ENCODE data around the gene PIK3R5. TPM values are rescaled to one million over a fixed set of nuclear protein-coding genes. Genes with fewer than 3 reads are reported as not detected.
A peak's percentile ranks its signal among the peaks of the same experiment; 100 is the strongest.

Gene PIK3R5
- total RNA-seq, 1 donor from 2014 or later = not detected

- Mint-ChIP-seq H3K27ac (ENCODE audit: unreplicated experiment) (peak overlapping the region; percentile 2), H3K36me3 (ENCODE audit: low read depth) (peaks cover 3% of the 10 kb centered on the region), H3K9me3 (ENCODE audit: low read depth) (peaks cover 15% of the 10 kb centered on the region), H3K4me3 (ENCODE audit: unreplicated experiment) (no peak overlapping the region), H3K27me3 (ENCODE audit: low read depth) (peaks cover 8% of the 10 kb centered on the region), H3K4me1 (ENCODE audit: low read depth) (peaks cover 4% of the 10 kb centered on the region)
- DNase-seq (ENCODE audit: low spot score) = no peak
- TF ChIP-seq CTCF (IDR thresholded peaks at IDR 0.05) = no peak
These were observed 15.9 kb upstream of the PIK3R5 start for GRCh38 chr17:8981443-8981842.

DNA sequence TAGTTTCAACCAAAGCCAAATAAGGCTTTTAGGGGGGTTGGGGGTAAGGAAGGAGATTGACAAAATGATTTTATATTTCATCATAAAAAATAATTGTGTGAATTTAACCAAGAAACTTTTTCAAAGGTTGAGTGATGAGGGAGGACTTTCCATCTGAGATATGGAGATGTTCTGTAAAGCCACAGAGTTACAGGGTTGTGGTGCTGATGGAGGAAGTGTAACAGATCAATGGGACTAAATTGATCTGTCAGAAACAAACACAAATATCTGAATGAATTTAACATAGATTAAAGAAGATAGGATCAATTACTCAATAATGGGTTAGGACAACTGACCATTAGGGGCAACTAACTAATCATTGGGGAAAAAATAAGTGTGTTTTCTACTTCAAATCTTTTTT, 14.2 kb upstream of the PIK3R5 start:
- H3K9me3 Mint-ChIP-seq (ENCODE audit: low read depth) = peaks cover 5% of the 10 kb centered on the region
- no peak overlapping the region for H3K27ac Mint-ChIP-seq (ENCODE audit: unreplicated experiment)

GRCh38 chr17:8976638-8977037, 11.1 kb upstream of the PIK3R5 start:
- no peak overlapping the region for H3K4me3 Mint-ChIP-seq (ENCODE audit: unreplicated experiment)
- no peak overlapping the region for H3K27ac Mint-ChIP-seq (ENCODE audit: unreplicated experiment)
- H3K4me1 Mint-ChIP-seq (ENCODE audit: low read depth) = peaks cover 4% of the 10 kb centered on the region
- TF ChIP-seq CTCF (IDR thresholded peaks at IDR 0.05) = no peak
- no peaks in the 10 kb centered on the region for H3K36me3 Mint-ChIP-seq (ENCODE audit: low read depth)
- no peak for DNase-seq (ENCODE audit: low spot score)
- H3K9me3 Mint-ChIP-seq (ENCODE audit: low read depth) = peaks cover 13% of the 10 kb centered on the region
- peaks cover 7% of the 10 kb centered on the region for H3K27me3 Mint-ChIP-seq (ENCODE audit: low read depth)

More for the DNA sequence above, 14.2 kb upstream of the PIK3R5 start:
- Mint-ChIP-seq H3K4me3 (ENCODE audit: unreplicated experiment) (no peak overlapping the region), H3K27me3 (ENCODE audit: low read depth) (peaks cover 9% of the 10 kb centered on the region), H3K4me1 (ENCODE audit: low read depth) (peaks cover 4% of the 10 kb centered on the region), H3K36me3 (ENCODE audit: low read depth) (no peaks in the 10 kb centered on the region)
- no peak for TF ChIP-seq CTCF (IDR thresholded peaks at IDR 0.05)
- no peak for DNase-seq (ENCODE audit: low spot score)

DNA sequence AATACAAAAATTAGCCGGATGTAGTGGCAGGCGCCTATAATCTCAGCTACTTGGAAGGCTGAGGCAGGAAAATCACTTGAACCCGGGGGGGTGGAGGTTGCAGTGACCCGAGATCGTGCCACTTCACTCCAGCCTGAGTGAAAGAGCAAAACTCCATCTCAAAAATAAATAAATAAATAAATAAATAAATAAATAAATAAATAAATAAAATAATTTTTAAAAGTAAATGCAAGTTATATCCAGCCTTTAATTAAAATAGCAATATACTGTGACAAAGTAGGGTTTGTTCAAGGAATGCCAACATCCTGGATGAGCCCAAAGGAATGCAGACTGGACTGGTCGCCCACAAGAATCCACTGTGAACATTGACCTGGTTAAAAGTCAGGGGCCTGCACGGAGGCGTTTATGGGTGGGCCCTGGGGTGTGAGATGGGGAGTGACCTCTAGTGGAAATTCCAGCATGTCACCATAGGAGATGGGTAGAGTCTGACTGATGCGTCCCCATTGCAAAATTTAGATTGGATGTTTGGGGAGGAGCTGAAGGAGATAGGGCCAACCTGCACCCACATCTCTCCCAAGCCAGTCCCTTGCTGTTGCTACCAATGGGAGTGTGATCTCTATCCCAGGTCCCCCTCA, 9.7 kb upstream of the PIK3R5 start:
- no peaks in the 10 kb centered on the region for H3K4me1 Mint-ChIP-seq (ENCODE audit: low read depth)
- no peak overlapping the region for H3K4me3 Mint-ChIP-seq (ENCODE audit: unreplicated experiment)
- no peak for TF ChIP-seq CTCF (IDR thresholded peaks at IDR 0.05)
- no peak overlapping the region for H3K27ac Mint-ChIP-seq (ENCODE audit: unreplicated experiment)
- no peak for DNase-seq (ENCODE audit: low spot score)
- no peaks in the 10 kb centered on the region for H3K36me3 Mint-ChIP-seq (ENCODE audit: low read depth)
- peaks cover 19% of the 10 kb centered on the region for H3K9me3 Mint-ChIP-seq (ENCODE audit: low read depth)
- H3K27me3 Mint-ChIP-seq (ENCODE audit: low read depth) = peaks cover 12% of the 10 kb centered on the region

GRCh38 chr17:8969901-8970300, 4.4 kb upstream of the PIK3R5 start:
- no peaks in the 10 kb centered on the region for H3K4me1 Mint-ChIP-seq (ENCODE audit: low read depth)
- H3K27ac Mint-ChIP-seq (ENCODE audit: unreplicated experiment) = no peak overlapping the region
- no peak for TF ChIP-seq CTCF (IDR thresholded peaks at IDR 0.05)
- no peak for DNase-seq (ENCODE audit: low spot score)
- peaks cover 23% of the 10 kb centered on the region for H3K9me3 Mint-ChIP-seq (ENCODE audit: low read depth)
- no peak overlapping the region for H3K4me3 Mint-ChIP-seq (ENCODE audit: unreplicated experiment)
- peaks cover 35% of the 10 kb centered on the region for H3K27me3 Mint-ChIP-seq (ENCODE audit: low read depth)
- peaks cover 9% of the 10 kb centered on the region for H3K36me3 Mint-ChIP-seq (ENCODE audit: low read depth)
